ENCODE data around the gene RGL2. TPM values are rescaled to one million over a fixed set of nuclear protein-coding genes. Genes with fewer than 3 reads are reported as not detected.

RGL2 gene
- total and polyA plus RNA-seq, 10 of the 15 experiments (the other 5 are each of a cell fraction or from before 2014, with no cell fraction given) = 0.84 to 21.2 (median 6.8) TPM

DNA sequence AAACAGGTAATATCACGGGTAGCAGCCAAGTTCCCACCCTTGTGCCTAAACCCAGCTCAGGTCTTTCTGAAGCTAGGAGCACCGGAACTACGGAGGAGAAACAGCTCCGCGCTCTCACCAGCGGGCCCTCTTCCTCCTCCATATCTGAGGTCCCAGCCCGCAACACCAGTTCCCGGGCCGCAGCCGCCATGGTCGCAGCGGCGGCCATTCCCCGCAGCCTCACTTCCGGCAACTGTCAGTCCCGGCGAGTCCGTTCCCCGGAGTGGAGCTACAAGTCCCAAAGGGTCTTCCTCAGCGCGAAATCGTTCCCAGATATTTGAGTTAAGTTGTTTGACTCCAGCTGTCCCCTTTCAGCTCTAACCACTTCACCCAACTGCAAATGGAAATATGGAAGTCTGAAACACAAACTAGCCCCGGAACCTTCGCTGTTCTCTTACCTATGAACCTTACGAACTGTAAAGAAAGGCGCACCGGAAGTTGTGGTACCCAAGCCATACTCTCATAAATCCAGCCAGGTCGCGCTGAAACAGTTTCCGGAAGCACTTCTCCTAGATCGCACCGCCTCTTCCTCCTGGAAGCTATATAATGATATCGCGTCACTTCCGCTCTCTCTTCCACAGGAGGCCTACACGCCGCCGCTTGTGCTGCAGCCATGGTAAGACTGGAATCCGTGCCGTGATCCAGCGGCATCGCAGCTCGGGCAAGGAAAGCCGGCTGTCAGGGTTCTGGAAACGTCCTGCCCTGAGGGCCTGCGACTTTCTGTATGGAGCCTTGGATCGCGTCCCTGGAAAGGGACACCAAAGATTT lies 27.1 kb downstream of the RGL2 start, which contains the start of the genes RPS18 and VPS52 (continued):
- no peak for TF ChIP-seq ZNF592 (IDR thresholded peaks at IDR 0.05)
- TF ChIP-seq PML (IDR thresholded peaks at IDR 0.05; ENCODE audit: low read length) = no peak
- TF ChIP-seq MXI1 (IDR thresholded peaks at IDR 0.05; ENCODE audit: low read depth, low read length) = peak; percentile 99
- TF ChIP-seq MEF2B (IDR thresholded peaks at IDR 0.05; ENCODE audit: partially characterized antibody, poor library complexity, severe bottlenecking) = peak; percentile 67
- no peak for TF ChIP-seq ZNF622 (IDR thresholded peaks at IDR 0.05)
- 0 out of 2 replicates have a peak, but pooled peaks have one; percentile 11 for TF ChIP-seq CHD2 (IDR thresholded peaks at IDR 0.05; ENCODE audit: borderline replicate concordance, low read depth, low read length)
- no peak for TF ChIP-seq ATF3 (IDR thresholded peaks at IDR 0.05; ENCODE audit: borderline replicate concordance, extremely low read depth, low read depth, low read length)
- TF ChIP-seq ZNF274 (IDR thresholded peaks at IDR 0.05; ENCODE audit: insufficient read depth, insufficient read length) = no peak
- no peak for TF ChIP-seq CTCF (IDR thresholded peaks at IDR 0.05 in 2 of 3, conservative IDR thresholded peaks at IDR 0.05 in 1 of 3; ENCODE audit: control insufficient read depth in 2 of 3, extremely low read depth in 1 of 3, insufficient read depth in 1 of 3, low read depth in 3 of 3, low read length in 3 of 3)
- TF ChIP-seq HDAC6 (IDR thresholded peaks at IDR 0.05; ENCODE audit: unreplicated experiment) = peak; percentile 71
- TF ChIP-seq, protein P1, sequence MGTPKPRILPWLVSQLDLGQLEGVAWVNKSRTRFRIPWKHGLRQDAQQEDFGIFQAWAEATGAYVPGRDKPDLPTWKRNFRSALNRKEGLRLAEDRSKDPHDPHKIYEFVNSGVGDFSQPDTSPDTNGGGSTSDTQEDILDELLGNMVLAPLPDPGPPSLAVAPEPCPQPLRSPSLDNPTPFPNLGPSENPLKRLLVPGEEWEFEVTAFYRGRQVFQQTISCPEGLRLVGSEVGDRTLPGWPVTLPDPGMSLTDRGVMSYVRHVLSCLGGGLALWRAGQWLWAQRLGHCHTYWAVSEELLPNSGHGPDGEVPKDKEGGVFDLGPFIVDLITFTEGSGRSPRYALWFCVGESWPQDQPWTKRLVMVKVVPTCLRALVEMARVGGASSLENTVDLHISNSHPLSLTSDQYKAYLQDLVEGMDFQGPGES (IDR thresholded peaks at IDR 0.05) = peak; percentile 13; the same call in 1 of the 2 replicates
- TF ChIP-seq ASH2L (IDR thresholded peaks at IDR 0.05; ENCODE audit: borderline replicate concordance, low read depth) = peak; percentile 43
- TF ChIP-seq CREB1 (IDR thresholded peaks at IDR 0.05; ENCODE audit: low read depth) = no peak
- TF ChIP-seq HCFC1 (IDR thresholded peaks at IDR 0.05; ENCODE audit: low read length) = peak; percentile 74
- TF ChIP-seq, protein P2, sequence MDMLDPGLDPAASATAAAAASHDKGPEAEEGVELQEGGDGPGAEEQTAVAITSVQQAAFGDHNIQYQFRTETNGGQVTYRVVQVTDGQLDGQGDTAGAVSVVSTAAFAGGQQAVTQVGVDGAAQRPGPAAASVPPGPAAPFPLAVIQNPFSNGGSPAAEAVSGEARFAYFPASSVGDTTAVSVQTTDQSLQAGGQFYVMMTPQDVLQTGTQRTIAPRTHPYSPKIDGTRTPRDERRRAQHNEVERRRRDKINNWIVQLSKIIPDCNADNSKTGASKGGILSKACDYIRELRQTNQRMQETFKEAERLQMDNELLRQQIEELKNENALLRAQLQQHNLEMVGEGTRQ (IDR thresholded peaks at IDR 0.05; ENCODE audit: borderline replicate concordance, low read depth, low read length) = no peak
- no peak for TF ChIP-seq NFYB (IDR thresholded peaks at IDR 0.05; ENCODE audit: insufficient read depth, low read depth, low read length)
- peak; percentile 53 for TF ChIP-seq DPF2 (IDR thresholded peaks at IDR 0.05)
- no peak for TF ChIP-seq HDGF (IDR thresholded peaks at IDR 0.05)
- TF ChIP-seq EED (IDR thresholded peaks at IDR 0.05; ENCODE audit: low read depth) = peak; percentile 33; the same call in 1 of the 2 replicates
- no peak for TF ChIP-seq BMI1 (IDR thresholded peaks at IDR 0.05; ENCODE audit: borderline replicate concordance)
- TF ChIP-seq EZH2 (IDR thresholded peaks at IDR 0.05; ENCODE audit: borderline replicate concordance, control insufficient read depth, low read depth, low read length) = no peak
- no peak for TF ChIP-seq ESRRA (IDR thresholded peaks at IDR 0.05; ENCODE audit: low read length)
